ENCODE measurements around the gene ENTPD6.

Gene ENTPD6

DNA sequence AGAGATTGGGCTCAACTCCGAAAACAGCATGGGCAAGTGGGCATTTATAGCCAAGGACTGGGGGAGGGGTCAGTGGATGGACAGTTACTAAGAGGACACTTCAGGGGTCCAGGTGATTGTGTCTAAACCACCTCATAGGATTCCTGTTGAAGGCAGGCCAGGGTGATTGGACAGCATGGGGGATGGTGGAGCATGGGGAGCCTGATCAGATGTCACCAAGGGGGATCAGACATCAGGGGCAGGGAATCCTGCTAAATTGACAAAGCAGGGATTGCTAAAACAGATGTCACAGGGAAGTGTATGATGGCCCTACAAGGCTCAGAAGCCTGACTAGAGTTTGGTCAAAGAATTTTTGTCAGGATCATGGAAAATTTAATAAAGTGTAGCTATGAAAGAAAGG, 49.9 kb downstream of the ENTPD6 start:
- no peak for DNase-seq

DNA sequence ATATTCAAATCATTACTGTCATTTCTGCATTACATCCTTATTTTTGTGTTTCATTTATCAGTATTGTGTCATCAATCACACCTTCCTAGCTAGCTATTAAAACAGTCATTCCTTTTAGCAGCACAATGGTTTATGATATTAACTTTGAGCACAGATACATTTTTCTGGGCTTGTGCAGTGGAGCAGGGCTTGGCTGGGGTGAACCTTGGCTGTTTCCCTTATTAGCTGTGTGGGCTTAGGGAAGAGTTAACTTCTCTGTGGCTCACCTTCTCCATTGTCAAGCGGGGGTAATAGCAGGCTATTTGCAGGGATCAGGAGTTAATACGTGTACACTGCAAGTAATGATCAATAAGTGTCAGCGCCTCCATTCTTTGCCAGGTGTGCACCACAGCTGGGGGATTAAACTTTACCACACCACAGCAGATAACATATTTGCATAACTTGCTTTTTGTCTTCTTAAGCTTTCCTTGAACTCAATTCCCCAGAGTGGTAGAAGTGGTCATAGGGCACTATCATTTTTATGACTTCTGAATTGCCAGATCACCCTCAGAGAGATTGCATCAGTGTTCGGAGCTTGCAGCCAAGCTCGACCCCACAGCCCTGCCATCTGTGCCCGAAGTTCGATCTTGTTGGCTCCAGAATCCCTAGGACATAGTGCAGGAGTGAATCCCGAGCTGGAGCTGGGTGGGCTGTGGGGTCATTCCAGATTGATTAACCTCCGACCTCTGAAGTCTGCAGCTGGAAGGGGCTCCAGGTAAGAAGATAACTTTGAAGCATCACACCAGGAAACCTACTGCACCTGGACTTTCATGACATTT, 50.9 kb downstream of the ENTPD6 start:
- no peak for DNase-seq

DNA sequence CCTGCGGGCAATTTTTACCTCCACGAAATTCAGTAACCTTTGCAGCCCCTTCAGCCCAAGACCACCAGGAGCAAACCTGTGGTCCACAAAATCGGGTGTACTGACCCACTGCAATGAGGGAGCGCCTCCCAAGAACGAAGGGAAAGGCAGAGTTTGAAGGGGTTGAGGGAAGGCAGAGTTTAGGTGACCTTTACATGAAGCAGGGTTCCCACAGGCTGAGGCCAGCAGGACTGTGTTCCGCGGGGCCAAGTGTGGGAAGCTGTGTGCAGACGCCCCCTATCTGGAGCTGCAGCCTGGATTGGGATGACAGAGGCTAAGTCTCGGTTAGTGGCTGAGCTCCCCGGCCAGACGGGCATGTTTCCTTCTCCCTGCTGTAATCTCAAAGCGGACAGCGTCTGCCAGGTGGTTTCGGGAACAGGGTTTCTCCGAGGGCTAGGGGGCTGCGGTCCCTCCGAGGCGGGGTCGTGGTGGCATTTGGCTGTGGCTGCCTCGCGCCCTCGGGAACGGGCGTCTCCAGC, 51.5 kb downstream of the ENTPD6 start:
- peak; percentile 71 for DNase-seq

DNA sequence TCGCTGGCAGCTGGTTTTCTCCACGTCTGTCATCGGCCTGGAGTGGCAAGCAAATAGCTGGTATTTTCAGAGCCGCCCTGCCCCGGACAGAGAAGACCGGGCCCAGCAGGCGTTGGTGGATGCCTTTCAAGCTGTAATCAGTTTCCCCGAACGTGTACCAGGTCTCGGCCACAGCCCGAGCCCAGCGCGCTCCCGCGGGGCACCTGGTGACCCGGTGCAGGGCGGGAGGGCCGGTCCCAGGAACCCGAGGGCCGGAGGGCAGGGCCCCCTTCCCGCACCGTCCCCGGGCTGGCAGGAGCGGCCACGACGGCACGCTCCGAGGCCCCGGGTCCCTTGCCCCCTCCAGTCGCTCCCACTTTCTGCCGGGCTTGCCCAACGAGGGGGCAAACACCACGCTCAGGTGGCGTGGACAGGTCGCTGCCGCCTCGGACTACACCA, 52.0 kb downstream of the ENTPD6 start:
- no peak for DNase-seq

DNA sequence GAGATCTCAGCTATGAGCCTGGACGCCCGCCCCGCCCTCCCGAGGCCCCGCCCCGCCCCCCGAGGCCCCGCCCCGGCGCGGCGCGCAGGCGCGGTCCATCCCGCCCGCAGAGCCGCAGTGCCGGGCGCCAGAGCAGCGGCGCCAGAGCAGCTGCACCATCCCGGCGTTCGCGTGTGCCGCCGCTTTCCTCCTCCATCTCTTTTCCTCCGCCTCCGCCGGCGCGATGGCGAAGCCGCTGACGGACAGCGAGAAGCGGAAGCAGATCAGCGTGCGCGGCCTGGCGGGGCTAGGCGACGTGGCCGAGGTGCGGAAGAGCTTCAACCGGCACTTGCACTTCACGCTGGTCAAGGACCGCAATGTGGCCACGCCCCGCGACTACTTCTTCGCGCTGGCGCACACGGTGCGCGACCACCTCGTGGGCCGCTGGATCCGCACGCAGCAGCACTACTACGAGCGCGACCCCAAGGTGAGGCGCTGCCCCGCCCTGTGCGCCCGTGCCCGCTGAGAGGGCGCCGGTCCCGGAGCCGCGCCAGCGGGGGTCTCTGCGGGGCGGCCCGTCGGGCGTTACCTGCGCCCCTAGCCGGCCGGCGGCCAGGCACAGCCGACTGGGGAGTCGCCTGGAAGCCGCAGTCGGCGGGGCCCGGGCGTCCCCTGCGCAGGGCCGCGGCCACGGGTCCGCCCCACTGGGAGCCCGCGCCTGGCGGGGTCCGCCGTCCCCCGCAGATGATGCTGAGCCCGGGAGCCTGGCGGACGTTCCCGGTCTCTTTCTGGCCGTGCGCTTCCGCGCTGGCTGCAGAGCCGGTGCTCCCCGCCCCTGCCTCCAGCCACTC, 52.7 kb downstream of the ENTPD6 start, which contains the start of gene PYGB:
Gene PYGB (plus strand): TSS at position 130 of the 830 bp plus-strand sequence. CDS start 94 bp downstream, at position 224.
- peak; percentile 90 for DNase-seq

DNA sequence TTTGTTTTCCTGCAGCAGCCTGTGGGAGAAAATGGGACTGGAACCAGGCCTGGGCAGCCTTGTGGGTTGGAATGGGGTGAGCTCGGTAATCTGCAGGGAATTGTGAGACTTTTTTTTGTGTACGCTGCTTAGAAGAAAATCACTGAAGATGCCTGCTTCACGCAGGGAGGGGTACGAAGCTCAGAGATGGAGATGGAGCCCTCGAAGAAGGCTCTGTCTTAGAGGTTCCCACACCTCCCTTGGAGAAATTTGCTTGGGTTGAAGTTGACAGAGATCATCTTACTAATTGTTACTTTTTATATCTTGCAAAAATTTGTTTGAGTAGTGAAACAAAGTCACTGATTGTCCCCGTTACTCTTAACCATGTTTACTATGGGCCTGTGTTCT, 53.3 kb downstream of the ENTPD6 start:
- DNase-seq, result no peak

DNA sequence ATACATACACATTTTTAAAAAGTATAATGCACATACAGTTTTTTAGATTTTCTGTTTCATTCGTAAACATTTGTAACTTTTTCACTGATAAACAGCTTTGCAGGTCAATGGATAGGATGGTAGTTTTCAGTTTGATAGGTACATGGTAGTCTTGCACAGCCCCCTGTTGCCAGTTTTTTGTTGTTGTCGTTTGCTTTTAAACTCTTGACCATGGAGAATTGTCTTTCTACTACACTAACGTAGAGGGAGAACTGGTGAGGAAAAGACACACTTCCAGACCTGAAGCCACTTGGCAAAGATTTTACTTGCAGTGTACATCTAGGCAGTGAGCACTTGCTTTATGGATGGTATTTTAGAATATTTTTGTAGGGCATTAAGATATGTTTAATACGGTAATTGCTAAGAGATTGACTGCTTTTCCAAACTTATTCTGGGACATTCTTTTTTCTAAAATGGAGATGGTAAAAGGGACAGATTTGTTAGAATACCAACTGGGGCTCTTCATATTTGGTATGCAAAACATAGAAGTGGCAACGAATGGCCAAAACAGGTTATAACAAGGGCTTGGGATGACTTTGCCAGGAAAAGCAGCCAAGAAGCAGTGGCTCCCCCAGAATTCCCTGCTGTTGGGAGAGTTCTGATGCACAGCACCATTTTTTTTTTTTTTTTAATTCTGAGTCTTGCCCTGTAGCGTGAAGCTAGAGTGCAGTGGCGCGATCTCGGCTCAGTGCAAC, 53.9 kb downstream of the ENTPD6 start:
- no peak for DNase-seq

DNA sequence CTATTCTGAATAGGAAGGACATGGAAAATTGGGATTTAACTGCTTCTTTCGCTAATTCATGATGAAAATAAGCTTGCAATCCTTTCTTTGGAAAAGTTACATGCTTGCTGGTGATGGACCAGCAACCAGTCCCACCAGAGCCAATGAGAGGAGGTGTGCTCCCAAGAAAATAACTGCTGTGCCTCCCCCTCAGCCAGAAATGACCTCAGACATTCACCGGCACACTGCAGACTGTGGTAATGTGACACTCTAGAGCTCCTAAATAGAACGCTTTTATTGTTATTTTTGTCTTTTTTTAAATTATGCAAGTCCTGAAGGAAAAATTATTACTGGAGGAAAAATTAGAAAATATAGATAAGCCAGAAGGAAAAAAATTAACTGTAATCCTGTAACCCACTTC, 55.0 kb downstream of the ENTPD6 start:
- no peak for DNase-seq

DNA sequence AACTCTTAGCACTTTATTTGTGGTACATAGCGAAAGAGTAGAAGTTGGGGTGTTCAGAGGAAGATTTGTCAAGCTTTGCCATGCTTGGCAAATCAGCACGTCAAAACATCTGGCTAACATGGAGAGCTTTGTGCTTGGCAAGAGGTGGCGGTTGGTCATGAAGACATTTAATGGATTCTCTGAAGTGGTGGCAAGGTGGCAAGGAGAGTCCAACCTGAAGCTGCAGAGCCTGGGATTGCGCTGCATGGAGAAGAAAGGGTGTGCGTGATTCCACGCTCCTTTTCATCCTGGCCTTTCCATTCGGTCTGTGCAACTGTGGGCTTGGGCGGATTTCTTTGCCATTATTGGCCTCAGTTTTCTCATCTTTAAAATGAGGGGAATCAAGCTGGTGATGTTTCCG, 55.5 kb downstream of the ENTPD6 start:
- DNase-seq, result no peak

DNA sequence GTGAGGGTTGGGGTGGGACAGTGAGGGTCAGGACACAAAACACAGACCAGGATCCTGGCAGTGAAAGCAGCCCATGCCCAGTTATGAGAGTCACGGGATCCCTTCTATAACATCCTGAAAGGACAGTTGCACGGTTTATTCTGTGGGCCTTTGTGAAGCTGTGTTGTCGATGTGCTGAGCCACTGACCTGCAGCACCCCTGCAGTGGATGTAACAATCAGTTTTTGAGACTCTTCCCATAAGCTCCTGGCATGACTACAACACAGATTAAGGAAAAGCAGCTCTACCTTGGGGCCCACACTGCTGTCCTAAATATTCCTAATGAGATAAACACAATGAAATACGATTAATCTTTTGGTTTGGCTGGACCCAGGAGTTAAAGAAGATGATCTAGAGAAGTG, 56.0 kb downstream of the ENTPD6 start:
- no peak for DNase-seq

DNA sequence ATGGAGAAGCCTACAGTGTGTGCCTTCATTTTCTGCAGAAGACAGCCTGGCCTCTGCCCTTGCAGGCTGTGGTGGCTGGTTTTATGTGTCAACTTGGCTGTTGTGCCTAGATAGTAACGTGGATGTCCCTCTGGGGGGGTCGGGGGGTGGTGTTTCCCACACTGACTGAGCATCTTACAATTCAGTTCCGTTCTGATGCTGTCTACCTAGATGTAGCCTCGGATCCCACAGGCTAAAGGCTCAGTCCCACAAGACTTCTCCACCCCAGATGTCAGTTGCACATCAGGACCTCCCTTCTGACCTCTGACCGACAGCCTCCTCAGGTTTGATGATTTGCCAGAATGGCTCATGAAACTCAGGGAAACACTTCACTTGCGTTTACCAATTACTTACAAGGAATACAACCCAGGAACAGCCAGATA, 56.7 kb downstream of the ENTPD6 start:
- no peak for DNase-seq

DNA sequence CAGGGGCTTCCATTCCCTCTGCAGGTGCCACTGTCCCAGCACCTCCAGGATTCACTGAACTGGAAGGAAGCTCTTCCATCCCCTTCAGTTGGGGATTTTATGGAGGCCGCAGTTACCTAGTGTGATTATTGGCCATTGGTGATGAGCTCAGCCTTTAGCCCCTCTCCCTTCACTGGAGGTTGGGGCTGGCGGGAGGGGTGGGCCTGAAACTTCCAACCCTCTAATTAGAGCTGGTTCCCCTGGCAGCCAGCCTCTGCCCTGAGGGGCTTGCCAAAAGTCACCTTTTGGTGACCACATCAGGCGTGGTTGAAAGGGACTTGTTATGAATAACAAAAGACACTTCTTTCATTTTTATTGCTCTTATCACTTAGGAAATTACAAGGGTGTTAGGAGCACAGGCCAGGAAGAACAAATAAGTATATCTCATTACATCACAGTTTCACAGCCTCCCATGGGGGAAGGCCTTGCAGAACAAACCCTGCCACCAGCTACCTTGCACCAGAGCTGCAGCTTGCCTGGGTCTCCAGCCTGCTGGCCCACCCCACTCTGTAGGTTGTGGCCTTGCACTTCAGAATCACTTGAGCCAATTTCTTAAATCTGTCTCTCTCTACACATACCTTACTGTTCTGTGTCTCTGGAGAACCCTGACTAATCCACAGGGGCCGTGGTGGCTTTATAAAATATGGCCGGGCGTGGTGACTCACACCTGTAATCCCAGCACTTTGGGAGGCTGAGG, 57.3 kb downstream of the ENTPD6 start:
- DNase-seq, result no peak

DNA sequence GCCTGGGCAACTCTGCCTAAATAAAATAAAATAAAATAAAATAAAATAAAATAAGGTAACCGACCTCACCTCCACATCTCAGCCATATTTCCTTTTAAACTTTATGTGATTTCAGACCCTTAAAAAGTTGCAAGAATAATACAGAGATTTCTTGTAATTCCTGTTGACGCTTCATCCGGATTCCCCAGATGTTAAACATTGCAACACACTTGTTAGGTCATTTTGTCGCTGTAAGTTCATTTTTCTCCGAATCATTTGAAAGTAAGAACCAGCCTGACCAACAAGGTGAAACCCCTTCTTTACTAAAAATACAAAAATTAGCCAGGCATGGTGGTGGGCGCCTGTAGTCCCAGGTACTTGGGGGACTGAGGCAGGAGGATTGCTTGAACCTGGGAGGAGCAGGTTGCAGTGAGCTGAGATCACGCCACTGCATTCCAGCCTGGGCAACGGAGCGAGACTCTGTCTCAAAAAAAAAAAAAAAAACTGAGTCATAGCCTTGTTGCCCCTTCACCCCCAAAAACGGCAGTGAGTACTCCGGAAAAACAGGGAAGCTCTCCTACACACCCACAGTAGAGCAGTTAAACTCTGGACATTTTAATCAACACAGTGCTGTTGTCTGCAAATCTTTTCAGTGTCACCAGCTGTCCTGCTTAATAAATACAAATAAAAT, 58.2 kb downstream of the ENTPD6 start:
- DNase-seq, result no peak

DNA sequence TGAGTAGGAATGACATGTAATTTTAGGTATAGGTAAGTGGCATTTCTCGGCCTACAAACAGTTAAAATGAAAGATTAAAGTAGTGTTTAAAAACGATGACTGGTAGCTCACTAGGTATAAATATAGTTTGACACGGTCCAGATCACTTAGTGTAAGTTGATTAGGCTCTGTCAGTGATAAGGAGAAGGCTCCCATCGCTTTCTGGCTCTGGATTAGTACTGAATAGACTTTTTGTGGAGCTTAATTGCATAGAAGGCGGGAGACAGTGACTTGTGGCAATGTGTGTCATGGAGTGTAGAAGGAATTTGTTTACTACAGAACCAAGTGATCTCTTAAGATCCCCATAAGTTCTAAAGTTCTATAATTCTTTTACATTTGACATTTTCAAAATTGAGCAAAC, 59.1 kb downstream of the ENTPD6 start:
- DNase-seq, result no peak

DNA sequence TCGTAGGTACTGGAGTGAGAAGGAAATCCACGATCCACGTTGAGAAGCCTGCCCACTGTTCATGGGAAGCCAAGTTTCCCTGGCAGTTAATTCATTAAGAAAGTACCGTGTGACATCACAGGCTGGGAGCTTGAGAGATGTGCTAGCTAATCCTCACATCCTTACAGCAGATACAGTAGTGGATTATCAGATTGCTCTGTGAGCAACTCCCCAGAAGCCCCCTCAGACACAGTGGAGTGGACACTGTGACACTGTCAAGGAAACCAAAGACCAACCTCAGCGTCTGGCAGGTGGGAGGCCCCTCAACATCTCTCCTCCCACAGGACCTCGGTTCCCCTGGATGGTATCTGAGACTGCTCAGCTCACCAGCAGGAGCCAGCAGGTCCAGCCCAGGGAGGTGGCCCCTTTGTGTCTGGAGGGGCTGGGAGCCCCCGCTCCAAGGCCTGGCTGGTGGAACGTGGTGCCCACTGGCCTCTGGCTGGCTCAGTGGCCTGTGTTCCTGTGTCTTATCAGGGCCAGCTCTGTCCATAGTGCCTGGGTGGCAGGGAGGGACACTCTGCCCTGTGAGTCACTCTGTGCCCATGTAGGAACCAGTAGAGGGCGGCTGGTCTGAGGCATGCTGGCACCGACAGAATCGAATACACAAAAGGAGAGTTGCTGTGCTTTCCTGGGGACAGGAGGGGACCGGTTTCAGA, 59.6 kb downstream of the ENTPD6 start:
- no peak for DNase-seq

DNA sequence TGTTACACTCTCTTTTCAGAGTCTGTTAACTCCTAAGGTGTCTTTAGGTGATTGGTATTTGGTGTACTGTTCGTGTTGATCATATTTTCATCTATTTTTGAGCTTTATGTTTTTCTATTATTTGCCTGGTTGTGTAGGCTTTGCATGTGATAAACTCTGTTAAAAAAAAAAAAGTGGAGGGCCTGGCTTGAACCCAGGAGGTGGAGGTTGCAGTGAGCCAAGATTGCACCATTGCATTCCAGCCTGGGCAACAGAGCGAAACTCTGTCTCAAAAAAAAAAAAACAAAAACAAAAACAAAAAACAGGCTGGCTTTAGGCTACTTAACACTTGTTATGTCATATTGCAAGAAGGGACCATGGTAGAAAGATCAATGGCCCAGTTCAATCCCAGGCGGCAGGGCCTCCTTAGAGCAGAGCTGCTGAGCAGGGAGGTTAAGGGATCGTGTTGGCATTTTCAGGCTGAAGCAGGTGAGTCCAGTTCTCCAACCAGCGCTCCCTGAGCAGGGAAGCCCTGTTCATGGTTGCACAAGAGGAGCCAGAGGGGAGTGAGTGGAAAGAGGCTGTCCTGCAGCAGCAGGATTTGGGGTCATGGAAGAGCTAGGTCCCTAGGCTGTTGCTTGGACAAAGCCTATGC, 60.8 kb downstream of the ENTPD6 start:
- DNase-seq, result no peak

DNA sequence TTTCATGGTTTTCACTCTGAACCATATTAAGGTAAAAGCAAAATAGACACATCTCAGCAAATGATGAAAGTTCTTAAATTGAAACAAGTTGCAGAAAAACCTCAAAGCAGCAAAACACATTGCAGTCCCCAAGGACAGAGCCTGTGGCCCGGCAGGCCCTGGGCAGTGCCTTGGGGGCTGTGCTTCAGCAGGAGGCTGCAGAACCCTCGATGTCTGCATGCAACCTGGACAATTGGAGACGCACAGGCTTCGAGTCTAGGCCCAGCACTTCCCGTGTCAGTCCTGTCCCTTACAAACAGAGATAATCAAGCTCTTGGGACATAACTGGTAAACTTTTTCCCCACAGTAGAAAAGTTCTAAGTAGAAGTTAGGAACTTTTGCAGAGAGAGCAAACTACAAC, 61.6 kb downstream of the ENTPD6 start:
- no peak for DNase-seq

DNA sequence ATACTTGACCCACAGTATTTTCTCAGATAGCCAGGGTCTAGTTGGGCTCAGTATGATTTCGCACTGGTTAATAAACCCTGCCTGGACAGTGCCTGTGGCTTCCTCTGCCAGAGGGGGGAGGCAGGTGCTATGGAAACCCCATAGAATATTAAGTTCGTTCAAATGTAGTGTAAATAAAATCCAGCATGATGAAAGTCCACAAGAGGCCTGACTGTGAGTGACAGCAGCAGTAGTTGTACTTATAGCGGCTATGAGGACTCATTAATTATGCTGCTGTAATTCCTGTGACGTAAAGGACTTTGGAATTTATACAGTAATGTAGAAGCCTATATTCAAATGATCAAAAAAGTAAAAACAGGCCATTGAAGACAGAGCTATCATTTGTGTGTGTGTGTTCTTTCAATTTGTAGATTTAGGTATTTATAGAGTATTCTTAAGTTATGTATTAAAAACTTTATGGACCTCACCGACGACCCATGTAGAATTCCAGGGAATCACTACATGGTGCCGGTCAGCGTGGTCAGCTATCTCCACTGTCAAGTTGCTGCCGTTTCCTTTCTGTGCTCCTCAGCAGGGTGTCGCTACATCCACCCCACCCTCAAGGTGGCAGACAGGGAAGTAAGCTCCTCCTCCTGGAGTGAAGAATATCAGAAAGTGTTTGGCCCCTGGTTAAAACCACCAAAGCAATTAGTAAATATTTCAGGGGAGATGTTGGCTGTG, 62.4 kb downstream of the ENTPD6 start:
- DNase-seq, result no peak

DNA sequence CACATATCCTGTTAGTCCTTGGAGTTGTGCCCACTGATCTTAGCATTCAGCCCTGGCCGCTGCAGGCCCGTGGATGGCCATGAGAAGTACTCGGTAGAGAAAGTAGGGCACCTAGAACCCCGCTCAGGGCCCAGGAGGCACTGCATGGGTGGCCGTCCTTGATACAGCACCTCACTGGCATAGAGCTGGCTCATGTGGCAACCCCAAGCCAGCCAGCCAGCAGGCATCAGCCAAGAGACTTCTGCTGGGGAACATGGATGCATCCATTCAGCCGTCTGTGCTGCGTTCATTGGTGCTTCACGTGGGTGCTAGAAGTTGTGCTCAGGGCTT, 62.9 kb downstream of the ENTPD6 start:
- DNase-seq, result no peak

DNA sequence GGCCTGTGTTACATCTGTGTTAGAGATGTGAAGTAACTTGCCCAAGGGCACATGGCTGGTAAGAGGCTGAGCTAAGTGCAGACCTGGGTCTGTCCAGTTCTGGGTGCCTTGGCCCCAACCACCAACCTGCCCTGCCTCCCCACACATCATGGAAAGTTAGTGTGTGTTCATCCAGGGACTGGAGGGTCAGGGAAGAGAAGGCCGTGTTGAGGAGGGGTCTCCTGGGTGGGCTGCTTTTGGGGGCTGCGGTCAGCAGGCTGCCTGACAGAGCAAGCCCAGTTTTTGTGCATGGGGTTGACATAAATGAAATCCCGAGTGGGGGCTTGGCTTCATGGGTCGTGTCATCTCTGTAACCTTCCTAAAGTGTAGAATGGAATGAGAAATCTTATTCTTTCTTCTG, 63.3 kb downstream of the ENTPD6 start:
- no peak for DNase-seq
